IMR-90 (cell line): ENCODE measurements around the gene POU4F1. TPM values are rescaled to one million over a fixed set of nuclear protein-coding genes. Genes with fewer than 3 reads are reported as not detected.

Experiments used
- ATAC-seq: fragments of 200-7000 bp; cut with Tn5 transposase; 2 replicates; pipeline ENCODE4 v1.9.1; 2020; ENCODE audit warnings: low read depth, mild to moderate bottlenecking, moderate library complexity
- BruUV-seq: library from RNA; stranded (reverse); fragments of 400-500 nt; replicated peaks from 2 replicates; lab custom pipeline; 2021; lab: Mats Ljungman, UMichigan
- CTCF ChIA-PET: fragments of 300-600 bp; formaldehyde crosslinking; extraction: SDS; loops from one replicate; lab custom pipeline; 2021; ENCODE audit warnings: antibody characterized with exemption; lab: Yijun Ruan, JAX
- POLR2A ChIA-PET: fragments of 300-600 bp; sonication (Branson Sonifier 250); formaldehyde crosslinking; loops from one replicate; lab custom pipeline; 2022; ENCODE audit warnings: antibody characterized with exemption; ENCODE audit not compliant: unreplicated experiment; lab: Charles Lee
- DNase-seq: peaks from one replicate; pipeline ENCODE4 v3.0.0; 2013
- H2AFZ ChIP-seq: replicated peaks from 2 replicates; pipeline ENCODE3; 2013; ENCODE audit warnings: low read length, mild to moderate bottlenecking; ENCODE audit not compliant: poor library complexity
- H2AK5ac ChIP-seq: 2 replicates; pipeline ENCODE4 v1.6.1; 2013; ENCODE audit warnings: low read depth, low read length, inconsistent platforms
- H2AK9ac ChIP-seq: replicated peaks from 2 replicates; pipeline ENCODE3; 2013; ENCODE audit warnings: mild to moderate bottlenecking, low read depth, low read length, moderate library complexity; ENCODE audit not compliant: poor library complexity
- H2BK120ac ChIP-seq: 2 replicates; pipeline ENCODE4 v1.6.1; 2013; ENCODE audit warnings: low read depth, low read length, inconsistent platforms
- H2BK15ac ChIP-seq: 3 replicates; pipeline ENCODE4 v1.6.1; 2013; ENCODE audit warnings: low read depth, low read length, inconsistent platforms
- H2BK20ac ChIP-seq: 2 replicates; pipeline ENCODE4 v1.6.1; 2013; ENCODE audit warnings: low read depth, mild to moderate bottlenecking, inconsistent platforms, low read length, moderate library complexity
- H2BK5ac ChIP-seq: 2 replicates; pipeline ENCODE4 v1.6.1; 2013; ENCODE audit warnings: mild to moderate bottlenecking, low read depth, low read length, inconsistent platforms; ENCODE audit not compliant: poor library complexity, severe bottlenecking
- H3K14ac ChIP-seq: replicated peaks from 2 replicates; pipeline ENCODE4 v1.6.1; 2013; ENCODE audit warnings: low read depth, low read length, inconsistent platforms
- H3K18ac ChIP-seq: 2 replicates; pipeline ENCODE4 v1.6.1; 2013; ENCODE audit warnings: low read depth, low read length, control low read depth
- H3K23ac ChIP-seq: 2 replicates; pipeline ENCODE4 v1.6.1; 2013; ENCODE audit warnings: low read depth, low read length, inconsistent platforms
- H3K27ac ChIP-seq: 2 replicates; pipeline ENCODE4 v1.5.1; 2013; ENCODE audit warnings: mild to moderate bottlenecking, control low read depth, low read length; ENCODE audit not compliant: insufficient read depth
- H3K27me3 ChIP-seq: 2 replicates; pipeline ENCODE4 v1.6.1; 2013; ENCODE audit warnings: low read length; ENCODE audit not compliant: control insufficient read depth, insufficient read depth
- H3K36me3 ChIP-seq: 2 replicates; pipeline ENCODE4 v1.6.1; 2013; ENCODE audit warnings: low read length, mixed read lengths; ENCODE audit not compliant: control insufficient read depth, insufficient read depth
- H3K4ac ChIP-seq: 2 replicates; pipeline ENCODE4 v1.6.1; 2013; ENCODE audit warnings: low read depth, low read length, inconsistent platforms
- H3K4me1 ChIP-seq: 2 replicates; pipeline ENCODE4 v1.6.1; 2013; ENCODE audit warnings: low read length, mixed read lengths; ENCODE audit not compliant: control insufficient read depth, insufficient read depth
- H3K4me2 ChIP-seq: 2 replicates; pipeline ENCODE4 v1.6.1; 2013; ENCODE audit warnings: low read depth, mild to moderate bottlenecking, control low read depth, low read length, moderate library complexity
- H3K4me3 ChIP-seq: 2 replicates; pipeline ENCODE4 v1.5.1; 2013; ENCODE audit warnings: low read depth, mild to moderate bottlenecking, control low read depth, low read length, moderate library complexity; ENCODE audit not compliant: insufficient read depth
- H3K56ac ChIP-seq: 2 replicates; pipeline ENCODE4 v1.6.1; 2013; ENCODE audit warnings: low read length, inconsistent platforms; ENCODE audit not compliant: insufficient read depth; ENCODE audit errors: extremely low read depth
- H3K79me1 ChIP-seq, 2 experiments: 2 replicates each; pipeline ENCODE4 v1.6.1; 2013; ENCODE audit warnings: low read length in 2 of 2, inconsistent platforms in 1 of 2, low read depth in 1 of 2
- H3K9ac ChIP-seq: 2 replicates; pipeline ENCODE4 v1.6.1; 2013; ENCODE audit warnings: low read depth, low read length, control low read depth
- H3K9me1 ChIP-seq: 2 replicates; pipeline ENCODE4 v1.6.1; 2013; ENCODE audit warnings: low read length, inconsistent platforms; ENCODE audit not compliant: insufficient read depth
- H3K9me3 ChIP-seq: 2 replicates; pipeline ENCODE4 v1.6.1; 2013; ENCODE audit warnings: low read length; ENCODE audit not compliant: control insufficient read depth, insufficient read depth
- H4K20me1 ChIP-seq: 2 replicates; pipeline ENCODE4 v1.6.1; 2013; ENCODE audit warnings: low read length, inconsistent platforms; ENCODE audit not compliant: insufficient read depth
- H4K5ac ChIP-seq: 2 replicates; pipeline ENCODE4 v1.6.1; 2013; ENCODE audit warnings: mild to moderate bottlenecking, low read depth, low read length, control low read depth
- H4K8ac ChIP-seq, 2 experiments: 2 replicates each; pipeline ENCODE4 v1.6.1; 2013; ENCODE audit warnings: low read depth in 2 of 2, low read length in 2 of 2, control low read depth in 1 of 2, inconsistent platforms in 1 of 2
- H4K91ac ChIP-seq: 2 replicates; pipeline ENCODE4 v1.6.1; 2013; ENCODE audit warnings: low read depth, low read length, inconsistent platforms; ENCODE audit not compliant: insufficient read depth
- CEBPB ChIP-seq: IDR thresholded peaks from 2 replicates; pipeline ENCODE4 v1.6.1; 2012; ENCODE audit warnings: low read depth, low read length, improper control_type of control experiment
- MAFK ChIP-seq: IDR thresholded peaks from 2 replicates; pipeline ENCODE4 v1.6.1; 2012; ENCODE audit warnings: low read depth, low read length, improper control_type of control experiment
- WGBS, 2 experiments: methylation state at CpG; one replicate each; pipeline versions ENCODE4 v1.1.5 to v1.1.7; 2013; ENCODE audit warnings: missing lambda C conversion rate in 2 of 2; ENCODE audit not compliant: insufficient read length in 1 of 2; ENCODE audit errors: extremely low coverage in 2 of 2; 5-methylcytosine and 5-hydroxymethylcytosine counted together
- dilution Hi-C: fragments of 300-500 bp; cut with HindIII; formaldehyde crosslinking; loops from one replicate; pipeline ENCODE4 v1.14.3; 2018; ENCODE audit warnings: low sequenced_read_pairs; ENCODE audit not compliant: unreplicated experiment
- in situ Hi-C: fragments of 300-500 bp; cut with MboI; formaldehyde crosslinking; loops from 3 replicates; pipeline ENCODE4 v1.14.3; 2019; ENCODE audit warnings: low sequenced_read_pairs, inconsistent platforms, mixed read lengths
- intact Hi-C: fragments of 100-400 bp; cut with micrococcal nuclease; formaldehyde crosslinking; loops from 2 replicates; pipeline ENCODE4 v1.10.0; 2022
- polyA plus RNA-seq, 3 experiments: library from polyadenylated mRNA; depleted of rRNA; stranded (reverse); fragments of >200 nt; gene quantifications; 2 replicates each; pipeline ENCODE4 v1.2.3, GENCODE V29; 2012; ENCODE audit warnings: low replicate concordance in 1 of 3
- total RNA-seq: library from RNA; depleted of rRNA; stranded (reverse); fragments of >200 nt; gene quantifications from 2 replicates; pipeline ENCODE4 v1.2.3, GENCODE V29; 2012

The POU4F1 gene
- total and polyA plus RNA-seq, 2 of the 4 experiments (the other 2 are of a cell fraction): 0.02 TPM; not detected in 1

GRCh38 chr13:78623132-78623531 lies 19.8 kb upstream of the POU4F1 start:
- no peaks in the 10 kb centered on the region for H3K9me1 ChIP-seq
- ATAC-seq (no peak), DNase-seq (no peak)
- no peak overlapping the region for H3K9ac ChIP-seq
- peaks cover 0 to 9% of the 10 kb centered on the region in 2 experiments; a peak in 3 of 4 replicates for H3K79me1 ChIP-seq
- no peaks in the 10 kb centered on the region for H3K9me3 ChIP-seq
- H4K5ac ChIP-seq: no peak overlapping the region
- H4K20me1 ChIP-seq: no peaks in the 10 kb centered on the region
- no peak overlapping the region for H2BK20ac ChIP-seq
- no CpG with 5 or more reads among the region's 3 CpGs for WGBS, 2 experiments
- H2BK15ac ChIP-seq: no peak overlapping the region
- no peak overlapping the region for H2BK5ac ChIP-seq
- no peak overlapping the region for H4K8ac ChIP-seq
- no TSS peak for BruUV-seq
- in situ Hi-C loops (no loop called here), intact Hi-C loops (no loop called here), dilution Hi-C loops (no loop called here)
- H3K27ac ChIP-seq: no peak overlapping the region
- no peak overlapping the region for H2AK9ac ChIP-seq
- no peak overlapping the region for H2BK120ac ChIP-seq
- no peak overlapping the region for H3K4me3 ChIP-seq
- no peak overlapping the region for H3K4me2 ChIP-seq
- no peak overlapping the region for H3K4ac ChIP-seq
- no peaks in the 10 kb centered on the region for H3K27me3 ChIP-seq
- H3K23ac ChIP-seq: no peak overlapping the region
- CTCF ChIA-PET: interaction anchor here (0.9 kb wide), 1 partner anchor 201 kb away, joined by 3 read pairs; no protein-coding TSS in a partner anchor
- H2AK5ac ChIP-seq: no peak overlapping the region
- POLR2A ChIA-PET: no interaction called here
- no peak overlapping the region for H3K18ac ChIP-seq
- no peak overlapping the region for H4K91ac ChIP-seq
- peaks cover 3% of the 10 kb centered on the region; the same call in 1 of the 2 replicates for H3K36me3 ChIP-seq
- no peaks in the 10 kb centered on the region for H3K4me1 ChIP-seq
- H2AFZ ChIP-seq: no peak overlapping the region
- TF ChIP-seq CEBPB (no peak), MAFK (no peak)
- H3K14ac ChIP-seq: no peak overlapping the region
- no peak overlapping the region for H3K56ac ChIP-seq
